Measurements from ENCODE around the gene DCC. TPM values are rescaled to one million over a fixed set of nuclear protein-coding genes. Genes with fewer than 3 reads are reported as not detected.

DCC gene
- total and polyA plus RNA-seq, 4 donors = 0.16 to 5.3 (median 2.5) TPM

DNA sequence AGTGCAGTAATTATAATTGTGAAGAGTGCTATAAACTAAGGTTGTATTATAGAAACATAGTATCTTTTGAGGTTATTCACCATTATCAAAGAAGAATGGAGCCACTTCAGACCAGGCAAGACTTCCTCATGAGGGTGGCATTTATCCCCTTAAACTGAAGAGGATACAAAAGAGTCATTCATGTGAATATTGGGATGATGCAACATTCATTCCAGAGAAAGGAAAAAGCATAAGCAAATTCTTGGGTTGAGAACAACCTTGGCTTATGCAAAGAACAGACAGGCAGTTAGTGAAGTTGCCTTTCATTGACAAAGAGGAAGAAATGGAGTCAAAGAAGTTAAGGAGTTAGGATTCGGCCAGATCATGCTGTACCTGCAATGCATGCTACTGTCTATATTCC is 1201.9 kb downstream of the DCC start:
- no peak overlapping the region for H3K27ac ChIP-seq (ENCODE audit: low read depth in 1 of 2, low read length in 1 of 2)
- H3K27me3 ChIP-seq (ENCODE audit: control insufficient read depth in 3 of 3, insufficient read depth in 3 of 3, low read length in 2 of 3) = no peaks in the 10 kb centered on the region
- no peaks in the 10 kb centered on the region for H3K9me3 ChIP-seq (ENCODE audit: control insufficient read depth in 4 of 4, insufficient read depth in 3 of 4, low read length in 3 of 4)
- WGBS, 2 donors = 71 to 89% methylated on average over 1 of the region's 1 CpG
- no peaks in the 10 kb centered on the region for H3K4me1 ChIP-seq (ENCODE audit: control insufficient read depth in 5 of 5, insufficient read depth in 5 of 5, low read length in 5 of 5)
- DNase-seq (no peak), ATAC-seq (ENCODE audit: insufficient read depth, low FRiP score) (no peak)
- TF ChIP-seq, protein P1, sequence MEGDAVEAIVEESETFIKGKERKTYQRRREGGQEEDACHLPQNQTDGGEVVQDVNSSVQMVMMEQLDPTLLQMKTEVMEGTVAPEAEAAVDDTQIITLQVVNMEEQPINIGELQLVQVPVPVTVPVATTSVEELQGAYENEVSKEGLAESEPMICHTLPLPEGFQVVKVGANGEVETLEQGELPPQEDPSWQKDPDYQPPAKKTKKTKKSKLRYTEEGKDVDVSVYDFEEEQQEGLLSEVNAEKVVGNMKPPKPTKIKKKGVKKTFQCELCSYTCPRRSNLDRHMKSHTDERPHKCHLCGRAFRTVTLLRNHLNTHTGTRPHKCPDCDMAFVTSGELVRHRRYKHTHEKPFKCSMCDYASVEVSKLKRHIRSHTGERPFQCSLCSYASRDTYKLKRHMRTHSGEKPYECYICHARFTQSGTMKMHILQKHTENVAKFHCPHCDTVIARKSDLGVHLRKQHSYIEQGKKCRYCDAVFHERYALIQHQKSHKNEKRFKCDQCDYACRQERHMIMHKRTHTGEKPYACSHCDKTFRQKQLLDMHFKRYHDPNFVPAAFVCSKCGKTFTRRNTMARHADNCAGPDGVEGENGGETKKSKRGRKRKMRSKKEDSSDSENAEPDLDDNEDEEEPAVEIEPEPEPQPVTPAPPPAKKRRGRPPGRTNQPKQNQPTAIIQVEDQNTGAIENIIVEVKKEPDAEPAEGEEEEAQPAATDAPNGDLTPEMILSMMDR (IDR thresholded peaks at IDR 0.05; ENCODE audit: control extremely low read depth, extremely low read depth) = no peak
- H3K36me3 ChIP-seq (ENCODE audit: control insufficient read depth in 4 of 4, insufficient read depth in 4 of 4, low read length in 4 of 4) = no peaks in the 10 kb centered on the region
- H3K4me3 ChIP-seq = no peak overlapping the region
- no peak overlapping the region for H3K9ac ChIP-seq (ENCODE audit: insufficient read depth in 1 of 2, low read length in 2 of 2)

DNA sequence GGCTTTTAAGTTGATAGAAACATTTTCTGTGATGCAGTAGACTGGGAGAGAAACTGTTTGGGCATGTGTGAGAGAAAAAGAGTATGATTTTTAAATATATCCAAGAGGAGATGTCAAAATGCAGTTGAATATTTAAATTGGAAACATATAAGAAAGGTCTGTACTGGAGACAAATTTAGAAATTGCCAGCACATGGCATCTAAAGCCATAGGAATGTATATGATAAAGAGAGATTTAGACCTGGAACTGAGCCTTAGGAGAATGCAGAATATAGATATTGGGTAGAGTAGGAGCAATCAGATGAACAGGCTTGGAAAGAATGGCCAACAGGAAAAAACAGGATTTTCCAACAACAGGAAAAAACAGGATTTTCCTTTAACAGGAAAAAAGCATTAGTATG is 1203.7 kb downstream of the DCC start:
- no peak overlapping the region for H3K4me3 ChIP-seq
- no peak overlapping the region for H3K9ac ChIP-seq (ENCODE audit: insufficient read depth in 1 of 2, low read length in 2 of 2)
- no peak for ATAC-seq (ENCODE audit: insufficient read depth, low FRiP score)
- no peaks in the 10 kb centered on the region for H3K27me3 ChIP-seq (ENCODE audit: control insufficient read depth in 3 of 3, insufficient read depth in 3 of 3, low read length in 2 of 3)
- H3K4me1 ChIP-seq (ENCODE audit: control insufficient read depth in 5 of 5, insufficient read depth in 5 of 5, low read length in 5 of 5) = no peaks in the 10 kb centered on the region
- H3K27ac ChIP-seq (ENCODE audit: low read depth in 1 of 2, low read length in 1 of 2) = no peak overlapping the region
- TF ChIP-seq, protein P1 (IDR thresholded peaks at IDR 0.05; ENCODE audit: control extremely low read depth, extremely low read depth) = no peak
- DNase-seq = no peak
- H3K36me3 ChIP-seq (ENCODE audit: control insufficient read depth in 4 of 4, insufficient read depth in 4 of 4, low read length in 4 of 4) = no peaks in the 10 kb centered on the region
- H3K9me3 ChIP-seq (ENCODE audit: control insufficient read depth in 4 of 4, insufficient read depth in 3 of 4, low read length in 3 of 4) = no peaks in the 10 kb centered on the region

DNA sequence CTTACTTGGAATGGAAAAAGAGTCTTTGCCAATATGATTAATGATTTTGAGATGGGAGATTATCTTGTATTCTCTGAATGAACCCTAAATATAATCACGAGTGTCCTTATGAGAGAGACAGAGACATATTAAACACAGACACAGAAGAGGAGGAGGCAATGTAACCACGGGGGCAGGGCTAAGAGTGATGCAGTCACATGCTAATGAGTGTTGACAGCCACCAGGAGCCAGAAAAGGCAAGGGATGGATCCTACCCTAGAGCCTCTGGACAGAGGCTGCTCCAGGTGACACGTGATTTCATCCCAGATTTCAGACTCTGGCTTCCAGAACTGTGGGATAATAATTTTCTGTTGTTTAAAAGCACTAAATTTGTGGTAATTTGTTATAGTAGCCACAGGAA is 1204.9 kb downstream of the DCC start:
- no peak overlapping the region for H3K9ac ChIP-seq (ENCODE audit: insufficient read depth in 1 of 2, low read length in 2 of 2)
- DNase-seq (no peak), ATAC-seq (ENCODE audit: insufficient read depth, low FRiP score) (no peak)
- TF ChIP-seq, protein P1 (IDR thresholded peaks at IDR 0.05; ENCODE audit: control extremely low read depth, extremely low read depth) = no peak
- H3K36me3 ChIP-seq (ENCODE audit: control insufficient read depth in 4 of 4, insufficient read depth in 4 of 4, low read length in 4 of 4) = no peaks in the 10 kb centered on the region
- H3K4me3 ChIP-seq = no peak overlapping the region
- no peaks in the 10 kb centered on the region for H3K27me3 ChIP-seq (ENCODE audit: control insufficient read depth in 3 of 3, insufficient read depth in 3 of 3, low read length in 2 of 3)
- H3K4me1 ChIP-seq (ENCODE audit: control insufficient read depth in 5 of 5, insufficient read depth in 5 of 5, low read length in 5 of 5) = no peaks in the 10 kb centered on the region
- H3K27ac ChIP-seq (ENCODE audit: low read depth in 1 of 2, low read length in 1 of 2) = no peak overlapping the region
- WGBS, 2 donors = 50 to 53% methylated on average over 3 of the region's 3 CpGs
- no peaks in the 10 kb centered on the region for H3K9me3 ChIP-seq (ENCODE audit: control insufficient read depth in 4 of 4, insufficient read depth in 3 of 4, low read length in 3 of 4)

DNA sequence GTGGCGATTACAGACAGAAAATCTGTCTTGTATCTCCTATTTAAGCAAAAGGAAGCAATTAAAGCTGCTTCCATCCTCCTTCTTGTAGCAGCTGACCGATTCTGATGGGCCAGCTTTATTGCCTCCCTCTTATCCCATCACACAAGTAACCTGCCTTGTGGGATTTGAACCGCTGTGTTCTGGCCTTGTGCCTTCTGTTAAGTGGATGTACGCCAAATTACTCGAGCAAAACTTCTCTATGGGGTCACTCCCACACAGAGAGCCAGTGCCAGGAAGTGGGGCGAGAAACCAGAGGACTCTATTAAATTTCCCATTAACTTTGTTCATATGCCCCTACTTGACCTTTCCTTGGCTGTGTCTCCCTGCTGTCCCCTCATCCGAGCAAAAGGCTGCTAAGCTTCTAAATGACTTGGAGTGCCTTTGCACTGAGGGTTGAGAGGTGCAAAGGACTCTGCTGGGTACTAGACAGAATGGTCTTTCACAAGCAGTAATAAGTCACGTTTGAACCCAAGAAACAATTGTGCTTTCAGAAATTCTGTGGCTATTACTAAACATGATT is 1212.0 kb downstream of the DCC start:
- H3K36me3 ChIP-seq (ENCODE audit: control insufficient read depth in 4 of 4, insufficient read depth in 4 of 4, low read length in 4 of 4) = no peaks in the 10 kb centered on the region
- TF ChIP-seq, protein P1 (IDR thresholded peaks at IDR 0.05; ENCODE audit: control extremely low read depth, extremely low read depth) = no peak
- ATAC-seq (ENCODE audit: insufficient read depth, low FRiP score) (no peak), DNase-seq (peak in 1 of 3 donors; percentile 1)
- H3K27ac ChIP-seq (ENCODE audit: low read depth in 1 of 2, low read length in 1 of 2) = no peak overlapping the region
- no peak overlapping the region for H3K9ac ChIP-seq (ENCODE audit: insufficient read depth in 1 of 2, low read length in 2 of 2)
- 65 to 73% methylated on average over 8 of the region's 8 CpGs for WGBS, 2 donors
- H3K27me3 ChIP-seq (ENCODE audit: control insufficient read depth in 3 of 3, insufficient read depth in 3 of 3, low read length in 2 of 3) = no peaks in the 10 kb centered on the region
- no peaks in the 10 kb centered on the region for H3K4me1 ChIP-seq (ENCODE audit: control insufficient read depth in 5 of 5, insufficient read depth in 5 of 5, low read length in 5 of 5)
- no peaks in the 10 kb centered on the region for H3K9me3 ChIP-seq (ENCODE audit: control insufficient read depth in 4 of 4, insufficient read depth in 3 of 4, low read length in 3 of 4)
- H3K4me3 ChIP-seq = no peak overlapping the region

All from lung (tissue), 12 donors.